Measurements from ENCODE around the gene SNCG.
A peak's percentile ranks its signal among the peaks of the same experiment; 100 is the strongest.

Gene SNCG

DNA sequence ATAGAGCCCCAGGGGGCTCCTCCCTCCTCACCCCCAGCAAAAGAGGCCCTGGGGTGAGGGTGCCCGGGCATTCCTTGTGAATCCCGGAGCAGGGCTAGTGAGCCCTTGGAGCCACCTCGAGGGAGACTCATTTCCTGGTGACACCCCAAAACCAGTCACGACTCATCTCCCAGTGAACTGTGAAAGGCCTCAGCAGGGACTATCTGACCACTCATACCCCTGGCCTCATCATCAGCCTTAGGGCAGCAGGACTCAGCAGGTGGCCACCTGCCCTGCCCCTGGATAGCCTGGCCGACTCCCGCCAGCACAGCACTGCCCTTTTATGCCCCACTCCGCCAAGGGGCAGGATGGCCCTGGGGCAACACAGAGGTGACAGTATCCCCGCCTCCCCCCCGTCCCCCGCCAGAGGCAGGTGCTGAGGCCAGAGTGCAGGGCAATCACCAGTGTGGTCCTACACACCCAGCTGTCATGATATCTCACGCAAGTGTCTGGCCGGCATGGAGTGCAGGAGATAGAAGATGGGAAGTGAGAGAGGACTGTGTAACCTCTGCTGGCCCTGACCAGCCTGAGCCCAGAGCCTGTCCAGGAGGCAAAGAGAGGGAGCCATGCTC lies 3.2 kb downstream of the SNCG start:
- no peak overlapping the region for H3K27ac ChIP-seq (ENCODE audit: low read depth, low read length)
- H2AFZ ChIP-seq (ENCODE audit: low read length, unreplicated experiment): no peak overlapping the region
- no peak overlapping the region for H3K4me3 ChIP-seq (ENCODE audit: low read depth, low read length)
- H3K27me3 ChIP-seq (ENCODE audit: insufficient read depth, low read length): no peaks in the 10 kb centered on the region
- peaks cover 37% of the 10 kb centered on the region for H3K4me1 ChIP-seq (ENCODE audit: control insufficient read depth, insufficient read depth, low read length, unreplicated experiment)
- no peaks in the 10 kb centered on the region for H3K79me2 ChIP-seq (ENCODE audit: control insufficient read depth, insufficient read depth, low read length, unreplicated experiment)
- no peaks in the 10 kb centered on the region for H3K36me3 ChIP-seq (ENCODE audit: insufficient read depth, low read length)

DNA sequence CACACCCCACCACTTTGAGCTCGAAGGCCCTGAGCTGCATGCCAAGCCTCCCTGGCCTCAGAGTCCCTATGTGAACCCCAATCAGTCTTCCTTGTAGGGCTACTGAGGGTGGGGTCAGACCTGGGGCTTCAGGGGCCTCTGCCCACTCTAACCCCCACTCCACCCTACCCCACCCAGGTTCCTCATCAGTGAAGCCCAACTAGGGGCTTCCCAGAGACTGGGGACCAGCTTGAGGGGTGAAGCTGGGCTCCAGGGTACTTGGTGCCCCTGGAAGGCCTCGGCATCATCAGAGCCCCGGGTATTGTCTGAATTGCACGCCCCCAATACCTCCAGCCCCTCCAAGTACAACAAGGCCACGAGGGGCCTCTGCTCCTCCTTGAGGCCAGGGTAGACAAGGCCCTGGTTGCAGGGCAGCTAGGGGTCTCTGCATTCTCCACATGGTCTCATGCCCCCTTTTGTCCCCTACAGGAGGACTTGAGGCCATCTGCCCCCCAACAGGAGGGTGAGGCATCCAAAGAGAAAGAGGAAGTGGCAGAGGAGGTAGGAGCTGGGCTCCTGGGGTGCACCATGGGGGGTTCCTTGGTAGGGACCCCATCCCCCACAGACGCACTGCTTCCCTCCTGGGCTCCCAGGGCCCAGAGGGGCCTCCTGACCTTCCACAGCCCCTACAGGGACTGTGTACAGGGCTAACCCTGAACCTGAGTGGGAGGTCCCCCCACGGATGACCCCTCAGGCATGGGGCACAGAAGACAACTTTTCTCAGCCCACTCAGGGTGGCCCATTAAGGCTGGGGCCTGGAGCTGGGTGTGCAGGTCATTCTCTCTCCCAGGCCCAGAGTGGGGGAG lies 4.0 kb downstream of the SNCG start:
- H3K4me3 ChIP-seq (ENCODE audit: low read depth, low read length): no peak overlapping the region
- peaks cover 41% of the 10 kb centered on the region for H3K4me1 ChIP-seq (ENCODE audit: control insufficient read depth, insufficient read depth, low read length, unreplicated experiment)
- no peaks in the 10 kb centered on the region for H3K79me2 ChIP-seq (ENCODE audit: control insufficient read depth, insufficient read depth, low read length, unreplicated experiment)
- no peaks in the 10 kb centered on the region for H3K27me3 ChIP-seq (ENCODE audit: insufficient read depth, low read length)
- H2AFZ ChIP-seq (ENCODE audit: low read length, unreplicated experiment): no peak overlapping the region
- H3K36me3 ChIP-seq (ENCODE audit: insufficient read depth, low read length): no peaks in the 10 kb centered on the region
- no peak overlapping the region for H3K27ac ChIP-seq (ENCODE audit: low read depth, low read length)

DNA sequence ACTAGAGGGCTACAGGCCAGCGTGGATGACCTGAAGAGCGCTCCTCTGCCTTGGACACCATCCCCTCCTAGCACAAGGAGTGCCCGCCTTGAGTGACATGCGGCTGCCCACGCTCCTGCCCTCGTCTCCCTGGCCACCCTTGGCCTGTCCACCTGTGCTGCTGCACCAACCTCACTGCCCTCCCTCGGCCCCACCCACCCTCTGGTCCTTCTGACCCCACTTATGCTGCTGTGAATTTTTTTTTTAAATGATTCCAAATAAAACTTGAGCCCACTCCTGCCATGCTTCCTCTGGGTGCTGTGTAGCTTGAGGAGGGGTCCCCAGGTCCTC lies 4.5 kb downstream of the SNCG start:
- H3K79me2 ChIP-seq (ENCODE audit: control insufficient read depth, insufficient read depth, low read length, unreplicated experiment): no peaks in the 10 kb centered on the region
- no peak overlapping the region for H3K4me3 ChIP-seq (ENCODE audit: low read depth, low read length)
- no peak overlapping the region for H3K27ac ChIP-seq (ENCODE audit: low read depth, low read length)
- H3K27me3 ChIP-seq (ENCODE audit: insufficient read depth, low read length): no peaks in the 10 kb centered on the region
- no peaks in the 10 kb centered on the region for H3K36me3 ChIP-seq (ENCODE audit: insufficient read depth, low read length)
- peaks cover 41% of the 10 kb centered on the region for H3K4me1 ChIP-seq (ENCODE audit: control insufficient read depth, insufficient read depth, low read length, unreplicated experiment)
- no peak overlapping the region for H2AFZ ChIP-seq (ENCODE audit: low read length, unreplicated experiment)

DNA sequence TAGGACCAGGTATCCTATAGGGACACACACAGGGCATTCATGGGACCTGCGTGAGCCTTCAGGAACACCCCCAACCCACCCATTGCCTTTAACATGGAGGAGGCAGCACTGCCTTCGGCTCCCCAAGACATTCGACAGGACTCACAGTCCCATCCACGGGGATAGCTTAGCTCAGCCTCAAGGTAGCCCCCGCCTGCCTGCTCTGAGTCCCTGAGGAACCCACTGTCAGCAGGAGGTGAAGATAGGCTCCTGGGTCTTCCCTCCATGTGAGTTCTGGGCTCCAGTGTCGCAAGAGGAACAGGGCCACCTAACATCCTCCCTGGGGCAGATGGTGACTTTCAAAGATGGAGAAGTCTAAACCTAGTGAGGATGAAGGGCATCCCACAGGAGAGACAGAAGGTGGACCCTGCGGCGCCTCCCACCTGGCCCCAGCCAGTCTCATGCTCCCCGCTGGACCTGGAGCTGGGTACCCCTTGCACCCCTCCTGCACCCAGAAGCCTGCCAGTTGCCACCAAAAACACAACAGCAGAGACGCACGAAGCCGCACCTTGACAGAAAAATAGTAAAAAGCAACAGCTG lies 5.0 kb downstream of the SNCG start:
- Histone ChIP-seq H3K4me3 (ENCODE audit: low read depth, low read length) (no peak overlapping the region), H3K27ac (ENCODE audit: low read depth, low read length) (no peak overlapping the region), H3K36me3 (ENCODE audit: insufficient read depth, low read length) (no peaks in the 10 kb centered on the region), H3K4me1 (ENCODE audit: control insufficient read depth, insufficient read depth, low read length, unreplicated experiment) (peaks cover 43% of the 10 kb centered on the region), H3K79me2 (ENCODE audit: control insufficient read depth, insufficient read depth, low read length, unreplicated experiment) (no peaks in the 10 kb centered on the region), H3K27me3 (ENCODE audit: insufficient read depth, low read length) (no peaks in the 10 kb centered on the region), H2AFZ (ENCODE audit: low read length, unreplicated experiment) (no peak overlapping the region)

DNA sequence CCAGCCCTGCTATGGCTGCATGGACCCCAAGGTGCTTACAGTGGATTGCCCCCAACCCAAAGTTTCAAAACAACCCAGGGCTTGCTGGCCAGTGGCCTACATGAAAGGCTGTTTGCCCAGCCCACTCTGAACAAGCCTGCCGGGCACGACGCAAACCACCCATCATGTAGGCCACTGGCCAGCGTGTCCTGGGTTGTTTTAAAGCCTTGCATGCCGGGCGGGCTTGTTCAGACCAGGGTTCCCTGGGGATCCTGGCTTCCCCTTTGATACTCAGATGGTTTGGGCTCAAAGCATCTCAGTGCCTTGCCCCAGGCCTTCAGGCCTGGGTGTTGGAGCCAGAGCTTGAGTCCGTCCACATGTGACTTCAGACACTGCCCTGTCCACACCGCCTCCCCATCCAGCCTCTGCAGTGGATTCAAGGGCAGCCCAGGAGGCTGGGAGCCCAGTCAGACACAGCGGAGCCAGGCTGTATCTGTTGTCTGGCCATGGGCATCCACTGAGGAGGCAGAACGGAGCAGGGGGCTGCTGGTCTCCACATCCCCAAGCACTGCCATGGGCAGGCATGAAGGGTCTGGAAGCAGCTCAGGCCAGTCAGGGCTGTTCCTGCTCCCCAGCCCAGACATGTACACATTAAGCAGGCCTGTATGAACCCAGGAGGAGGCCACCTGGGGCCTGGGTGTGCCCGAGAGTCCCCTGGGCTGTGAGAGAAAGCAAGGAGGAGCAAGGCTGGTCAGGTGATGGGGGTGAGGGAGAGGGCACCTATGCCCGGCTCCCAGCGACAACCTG lies 5.9 kb downstream of the SNCG start:
- Histone ChIP-seq H3K36me3 (ENCODE audit: insufficient read depth, low read length) (no peaks in the 10 kb centered on the region), H3K4me3 (ENCODE audit: low read depth, low read length) (no peak overlapping the region), H3K27ac (ENCODE audit: low read depth, low read length) (no peak overlapping the region), H3K4me1 (ENCODE audit: control insufficient read depth, insufficient read depth, low read length, unreplicated experiment) (peaks cover 43% of the 10 kb centered on the region), H2AFZ (ENCODE audit: low read length, unreplicated experiment) (no peak overlapping the region), H3K79me2 (ENCODE audit: control insufficient read depth, insufficient read depth, low read length, unreplicated experiment) (no peaks in the 10 kb centered on the region), H3K27me3 (ENCODE audit: insufficient read depth, low read length) (no peaks in the 10 kb centered on the region)

DNA sequence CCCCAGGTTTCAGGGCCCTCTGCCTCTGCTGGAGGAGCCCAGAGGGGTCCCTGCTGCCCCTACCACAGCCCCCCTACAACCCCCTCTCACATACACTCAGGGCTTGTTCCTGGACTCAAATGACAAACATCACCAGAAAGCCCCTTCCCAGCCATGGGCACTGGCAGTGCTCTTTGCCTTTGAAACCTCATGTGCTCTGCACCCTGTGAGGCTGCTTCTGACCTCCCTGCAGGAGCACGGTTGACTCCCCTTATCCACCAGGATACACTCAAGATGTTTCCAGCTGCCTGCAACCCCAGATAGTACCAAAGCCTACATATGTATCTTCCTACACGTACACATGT lies 6.4 kb downstream of the SNCG start:
- H3K27ac ChIP-seq (ENCODE audit: low read depth, low read length): no peak overlapping the region
- H3K36me3 ChIP-seq (ENCODE audit: insufficient read depth, low read length): no peaks in the 10 kb centered on the region
- H3K27me3 ChIP-seq (ENCODE audit: insufficient read depth, low read length): no peaks in the 10 kb centered on the region
- H3K4me1 ChIP-seq (ENCODE audit: control insufficient read depth, insufficient read depth, low read length, unreplicated experiment): peaks cover 43% of the 10 kb centered on the region
- no peaks in the 10 kb centered on the region for H3K79me2 ChIP-seq (ENCODE audit: control insufficient read depth, insufficient read depth, low read length, unreplicated experiment)
- H3K4me3 ChIP-seq (ENCODE audit: low read depth, low read length): no peak overlapping the region
- H2AFZ ChIP-seq (ENCODE audit: low read length, unreplicated experiment): no peak overlapping the region

DNA sequence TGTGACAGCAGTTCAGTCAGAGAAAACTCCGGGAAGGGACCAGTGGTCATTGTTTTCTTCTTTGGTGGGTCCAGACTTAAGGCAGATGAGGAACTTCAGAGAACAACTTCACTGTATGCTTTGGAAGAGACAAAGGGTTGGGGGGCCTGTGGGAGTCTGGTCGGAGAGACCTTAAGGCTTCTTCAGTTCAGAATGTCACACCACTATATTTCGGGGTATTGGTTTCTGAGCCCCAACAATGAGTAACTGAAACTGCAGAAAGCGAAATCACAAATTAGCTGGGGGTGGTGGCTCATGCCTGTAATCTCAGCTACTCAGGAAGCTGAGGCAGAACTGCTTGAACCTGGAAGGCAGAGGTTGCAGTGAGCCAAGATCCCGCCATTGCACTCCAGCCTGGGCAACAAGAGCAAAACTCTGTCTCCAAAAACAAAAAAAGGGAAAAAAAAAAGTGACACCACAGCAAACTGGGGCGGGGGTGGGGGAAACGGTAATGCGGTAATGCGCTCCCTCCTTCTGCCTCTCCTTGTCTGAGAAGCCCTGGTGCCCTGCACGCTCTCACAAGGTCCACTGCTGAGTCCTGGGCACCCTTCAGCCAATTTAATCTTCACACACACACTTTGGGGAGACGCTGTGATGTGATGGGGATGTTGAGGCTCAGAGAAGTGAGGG lies 7.7 kb downstream of the SNCG start:
- no peaks in the 10 kb centered on the region for H3K79me2 ChIP-seq (ENCODE audit: control insufficient read depth, insufficient read depth, low read length, unreplicated experiment)
- no peaks in the 10 kb centered on the region for H3K36me3 ChIP-seq (ENCODE audit: insufficient read depth, low read length)
- H3K27ac ChIP-seq (ENCODE audit: low read depth, low read length): 0 out of 2 replicates have a peak overlapping the region, but pooled peaks have one; percentile 12
- H3K4me1 ChIP-seq (ENCODE audit: control insufficient read depth, insufficient read depth, low read length, unreplicated experiment): peaks cover 39% of the 10 kb centered on the region
- H3K27me3 ChIP-seq (ENCODE audit: insufficient read depth, low read length): no peaks in the 10 kb centered on the region
- peak overlapping the region; percentile 38; the same call in 1 of the 2 replicates for H3K4me3 ChIP-seq (ENCODE audit: low read depth, low read length)
- peak overlapping the region; percentile 67 for H2AFZ ChIP-seq (ENCODE audit: low read length, unreplicated experiment)

DNA sequence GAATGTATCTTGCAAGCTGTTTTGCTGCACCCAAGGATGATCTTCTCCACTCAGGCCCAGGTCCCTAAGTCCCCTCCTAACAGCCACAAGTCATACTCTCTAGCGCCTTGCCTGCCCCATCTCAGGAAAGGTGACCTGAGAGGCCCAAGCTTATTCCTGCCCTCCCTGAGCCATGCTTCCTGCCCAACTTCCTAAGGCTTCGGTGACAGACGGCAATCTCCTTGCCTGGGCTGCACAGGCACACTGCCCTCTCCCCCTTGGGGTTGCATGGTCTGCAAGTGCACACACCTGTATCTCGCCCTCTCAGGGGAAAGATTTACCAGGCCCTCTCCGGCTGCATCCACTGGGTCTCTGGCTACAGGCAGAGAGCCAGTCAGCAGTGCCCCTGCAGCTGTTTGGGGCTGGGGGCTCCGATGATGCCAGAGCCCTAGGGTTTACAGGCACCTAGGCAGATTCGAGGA lies 9.1 kb downstream of the SNCG start:
- H3K36me3 ChIP-seq (ENCODE audit: insufficient read depth, low read length): no peaks in the 10 kb centered on the region
- H2AFZ ChIP-seq (ENCODE audit: low read length, unreplicated experiment): no peak overlapping the region
- peaks cover 47% of the 10 kb centered on the region for H3K4me1 ChIP-seq (ENCODE audit: control insufficient read depth, insufficient read depth, low read length, unreplicated experiment)
- H3K27me3 ChIP-seq (ENCODE audit: insufficient read depth, low read length): no peaks in the 10 kb centered on the region
- no peaks in the 10 kb centered on the region for H3K79me2 ChIP-seq (ENCODE audit: control insufficient read depth, insufficient read depth, low read length, unreplicated experiment)
- no peak overlapping the region for H3K4me3 ChIP-seq (ENCODE audit: low read depth, low read length)
- no peak overlapping the region for H3K27ac ChIP-seq (ENCODE audit: low read depth, low read length)

DNA sequence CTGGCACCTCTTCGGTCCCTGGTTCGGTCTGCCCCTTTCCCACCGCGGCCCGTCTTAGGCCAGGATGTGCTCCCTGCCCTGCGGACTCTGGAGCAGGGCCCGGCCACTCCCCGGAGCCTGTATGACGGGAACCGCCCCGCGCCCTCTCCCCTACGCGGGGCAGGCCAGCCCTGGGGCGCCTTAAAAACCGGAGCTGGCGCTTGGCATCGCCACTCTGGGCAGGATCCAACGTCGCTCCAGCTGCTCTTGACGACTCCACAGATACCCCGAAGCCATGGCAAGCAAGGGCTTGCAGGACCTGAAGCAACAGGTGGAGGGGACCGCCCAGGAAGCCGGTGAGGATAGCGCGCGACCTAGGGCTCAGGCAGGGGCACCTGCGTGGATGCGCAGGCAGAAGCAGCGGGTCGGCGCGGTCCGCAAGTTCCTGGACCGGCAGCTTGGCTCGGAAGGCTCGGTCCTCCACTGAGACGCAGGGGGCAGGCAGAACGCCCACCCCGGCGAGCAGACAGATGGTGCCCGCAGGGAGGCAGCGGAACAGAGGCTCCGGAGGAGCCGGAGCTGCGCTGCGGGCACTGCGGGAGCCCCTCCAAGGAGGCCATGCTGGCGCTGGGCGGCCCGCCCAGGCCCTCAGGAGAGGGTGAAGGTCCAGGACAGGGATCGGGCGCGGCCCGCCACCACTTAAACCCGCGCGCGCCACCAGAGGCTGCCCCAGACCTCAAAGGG lies 10.0 kb downstream of the SNCG start, which contains the start of gene ADIRF:
ADIRF (plus strand) TSS at position 212 of the 723 bp plus-strand sequence; CDS start at position 275, 63 bp downstream.
- peak within 1 kb of the TSS; percentile 86 for H3K4me3 ChIP-seq (ENCODE audit: low read depth, low read length)
- H2AFZ ChIP-seq (ENCODE audit: low read length, unreplicated experiment): no peak within 1 kb of the TSS
- no peaks in the 10 kb centered on the region for H3K27me3 ChIP-seq (ENCODE audit: insufficient read depth, low read length)
- peaks cover 47% of the 10 kb centered on the region for H3K4me1 ChIP-seq (ENCODE audit: control insufficient read depth, insufficient read depth, low read length, unreplicated experiment)
- no peaks in the 10 kb centered on the region for H3K79me2 ChIP-seq (ENCODE audit: control insufficient read depth, insufficient read depth, low read length, unreplicated experiment)
- no peaks in the 10 kb centered on the region for H3K36me3 ChIP-seq (ENCODE audit: insufficient read depth, low read length)
- H3K27ac ChIP-seq (ENCODE audit: low read depth, low read length): no peak within 1 kb of the TSS

DNA sequence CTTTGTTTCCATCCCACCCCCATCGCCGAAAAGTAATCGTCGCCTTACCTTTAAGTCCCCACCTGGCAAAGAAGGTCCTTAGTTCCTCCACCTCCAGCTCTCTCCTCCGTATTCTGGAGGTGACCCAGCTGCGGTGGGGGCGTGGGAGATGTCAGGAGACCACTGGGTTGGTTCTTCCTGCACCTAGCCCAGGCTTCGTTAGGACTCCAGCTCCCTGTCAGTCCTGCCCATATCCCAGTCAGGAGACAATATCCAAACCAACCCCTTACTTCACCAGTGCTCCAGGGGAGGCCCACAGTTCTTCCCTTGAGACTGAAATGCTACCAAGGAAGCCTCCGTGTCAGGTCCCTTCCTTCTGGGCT lies 10.6 kb downstream of the SNCG start:
- H2AFZ ChIP-seq (ENCODE audit: low read length, unreplicated experiment): no peak overlapping the region

More for the DNA sequence above, 10.6 kb downstream of the SNCG start:
- H3K4me3 ChIP-seq (ENCODE audit: low read depth, low read length): peak overlapping the region; percentile 86
- peaks cover 47% of the 10 kb centered on the region for H3K4me1 ChIP-seq (ENCODE audit: control insufficient read depth, insufficient read depth, low read length, unreplicated experiment)
- no peaks in the 10 kb centered on the region for H3K27me3 ChIP-seq (ENCODE audit: insufficient read depth, low read length)
- H3K36me3 ChIP-seq (ENCODE audit: insufficient read depth, low read length): no peaks in the 10 kb centered on the region
- H3K27ac ChIP-seq (ENCODE audit: low read depth, low read length): no peak overlapping the region
- no peaks in the 10 kb centered on the region for H3K79me2 ChIP-seq (ENCODE audit: control insufficient read depth, insufficient read depth, low read length, unreplicated experiment)
